K562 (cell line): Measurements from ENCODE around the gene SLC9B2. TPM values are rescaled to one million over a fixed set of nuclear protein-coding genes. Genes with fewer than 3 reads are reported as not detected.

Source experiments
- ATAC-seq: fragments of 200-7000 bp; cut with Tn5 transposase; 3 replicates; pipeline ENCODE4 v1.9.1; 2020; ENCODE audit warnings: moderate library complexity
- BruUV-seq: library from RNA; stranded (reverse); fragments of 400-500 nt; replicated peaks from 2 replicates; lab custom pipeline; 2021; lab: Mats Ljungman, UMichigan
- CTCF ChIA-PET: fragments of 300-600 bp; formaldehyde crosslinking; extraction: SDS; loops from one replicate; lab custom pipeline; 2021; ENCODE audit warnings: low intra/inter-chr PET ratio; lab: Yijun Ruan, JAX
- POLR2A ChIA-PET: fragments of 300-600, 350-650 bp; sonication (Branson Sonifier 250); formaldehyde crosslinking; extraction: SDS; loops from one replicate; lab custom pipeline; 2021; ENCODE audit warnings: antibody characterized with exemption, inconsistent platforms; lab: Yijun Ruan, JAX
- DNase-seq, 4 experiments: peaks; one replicate each; pipeline versions ENCODE4 v3.0.0 to v3.0.0-alpha.2; 2011 to 2018; ENCODE audit warnings: low spot score in 3 of 4, mixed read lengths in 3 of 4; ENCODE audit errors: extremely low read depth in 1 of 4
- FAIRE-seq: peaks from 2 replicates; lab custom pipeline; 2011; peaks lifted over from hg19 to GRCh38; lab: Jason Lieb, UNC
- H2AFZ ChIP-seq: 2 replicates; pipeline ENCODE4 v1.6.0; 2011; ENCODE audit warnings: low read depth, low read length, control low read depth, inconsistent platforms
- H3K27ac ChIP-seq: fragments of 200-600 bp; 3 replicates; pipeline ENCODE4 v1.8.0; 2011; ENCODE audit warnings: low read depth, mild to moderate bottlenecking, control low read depth, inconsistent platforms, low read length, moderate library complexity, mixed read lengths; ENCODE audit errors: extremely low read depth
- H3K27me3 ChIP-seq, 2 experiments: fragments of 300-600 bp in 1 of 2; 2 replicates in 1 of 2; 3 replicates in 1 of 2; pipeline versions ENCODE4 v1.6.0 to v1.8.0; 2011; ENCODE audit warnings: inconsistent platforms in 2 of 2, low read length in 2 of 2, mild to moderate bottlenecking in 1 of 2, mixed read lengths in 1 of 2, moderate library complexity in 1 of 2; ENCODE audit not compliant: control insufficient read depth in 2 of 2, insufficient read depth in 2 of 2
- H3K36me3 ChIP-seq: fragments of 300-600 bp; 3 replicates; pipeline ENCODE4 v1.8.0; 2011; ENCODE audit warnings: mild to moderate bottlenecking, low read length, inconsistent platforms; ENCODE audit not compliant: control insufficient read depth, insufficient read depth
- H3K4me1 ChIP-seq, 2 experiments: fragments of 200-600 bp in 1 of 2; replicated peaks in 1 of 2; 2 replicates in 1 of 2; 3 replicates in 1 of 2; pipeline versions ENCODE4 v1.5.1 to v1.8.0; 2011; ENCODE audit warnings: inconsistent platforms in 2 of 2, low read length in 2 of 2, mild to moderate bottlenecking in 1 of 2, mixed read lengths in 1 of 2, moderate library complexity in 1 of 2; ENCODE audit not compliant: control insufficient read depth in 2 of 2, insufficient read depth in 2 of 2
- H3K4me2 ChIP-seq: 2 replicates; pipeline ENCODE4 v1.6.1; 2011; ENCODE audit warnings: low read length, control low read depth, inconsistent platforms, mixed read lengths; ENCODE audit not compliant: insufficient read depth
- H3K4me3 ChIP-seq: fragments of 200-600 bp; sonication (generic), shearing (Covaris generic); 2 replicates; pipeline ENCODE4 v1.5.1; 2016; ENCODE audit warnings: control low read depth, inconsistent platforms
- H3K79me2 ChIP-seq: fragments of 200-600 bp; 3 replicates; pipeline ENCODE4 v1.8.0; 2011; ENCODE audit warnings: low read length, inconsistent platforms; ENCODE audit not compliant: control insufficient read depth, insufficient read depth
- H3K9ac ChIP-seq, 2 experiments: 2 replicates each; pipeline versions ENCODE4 v1.6.0 to v1.6.1; 2011; ENCODE audit warnings: low read depth in 2 of 2, low read length in 2 of 2, control low read depth in 1 of 2, inconsistent platforms in 1 of 2, mild to moderate bottlenecking in 1 of 2, mixed read lengths in 1 of 2; ENCODE audit not compliant: insufficient read depth in 1 of 2
- H3K9me1 ChIP-seq: one replicate; pipeline ENCODE4 v1.6.0; 2011; ENCODE audit warnings: inconsistent platforms, mild to moderate bottlenecking, low read length, moderate library complexity; ENCODE audit not compliant: control insufficient read depth, insufficient read depth
- H3K9me3 ChIP-seq: replicated peaks from 2 replicates; pipeline ENCODE4 v1.5.1; 2011; ENCODE audit warnings: low read depth, low read length, inconsistent platforms; ENCODE audit not compliant: control insufficient read depth, insufficient read depth
- H4K20me1 ChIP-seq: replicated peaks from 2 replicates; pipeline ENCODE4 v1.6.1; 2011; ENCODE audit warnings: low read length, inconsistent platforms, mixed read lengths; ENCODE audit not compliant: control insufficient read depth, insufficient read depth
- FOXP4 ChIP-seq: sonication (generic); formaldehyde crosslinking; IDR thresholded peaks from 2 replicates; pipeline ENCODE4 v1.8.0; 2022; ENCODE audit warnings: mild to moderate bottlenecking, missing genetic modification reagents, borderline replicate concordance
- GTF3C2 ChIP-seq: IDR thresholded peaks from 3 replicates; pipeline ENCODE4 v1.6.1; 2011; ENCODE audit warnings: borderline replicate concordance, mild to moderate bottlenecking, moderate library complexity; ENCODE audit not compliant: insufficient read length; ENCODE audit errors: extremely low read depth
- NFATC3 ChIP-seq: fragments of 450-650 bp; IDR thresholded peaks from 2 replicates; pipeline ENCODE4 v1.6.1; 2017; ENCODE audit warnings: mild to moderate bottlenecking
- PHTF2 ChIP-seq: fragments of 250-450 bp; sonication (Bioruptor Pico); IDR thresholded peaks from 2 replicates; pipeline ENCODE4 v1.5.0; 2021; ENCODE audit warnings: mild to moderate bottlenecking
- PREB ChIP-seq: sonication (generic); formaldehyde crosslinking; IDR thresholded peaks from 2 replicates; pipeline ENCODE4 v1.8.1; 2023; ENCODE audit warnings: mild to moderate bottlenecking, missing genetic modification reagents
- RNF2 ChIP-seq: sonication (generic); IDR thresholded peaks from 2 replicates; pipeline ENCODE4 v1.6.1; 2016
- SRSF1 ChIP-seq: fragments of 200-400 bp; formaldehyde crosslinking; IDR thresholded peaks from 2 replicates; pipeline ENCODE4 v1.6.1; 2017; ENCODE audit warnings: mild to moderate bottlenecking, low read depth, low read length, moderate library complexity
- WGBS: fragments of 100-300 bp; shearing (Covaris generic); methylation state at CpG from one replicate; pipeline ENCODE4 v1.1.6; 2016; ENCODE audit warnings: low coverage, mixed read lengths; ENCODE audit not compliant: insufficient coverage; ENCODE audit errors: missing lambda C conversion rate; 5-methylcytosine and 5-hydroxymethylcytosine counted together
- in situ Hi-C: fragments of 300-500 bp; cut with MboI; formaldehyde crosslinking; loops from 4 replicates; pipeline ENCODE4 v1.15.0; 2018; ENCODE audit warnings: inconsistent platforms, mixed read lengths
- intact Hi-C: fragments of 100-400 bp; cut with micrococcal nuclease; formaldehyde crosslinking; loops from 2 replicates; pipeline ENCODE4 v1.14.2; 2022
- polyA plus RNA-seq, 8 experiments: library from polyadenylated mRNA; depleted of rRNA in 4 of 8; stranded (reverse) in 5 of 8; unstranded in 3 of 8; fragments of >200 nt; fragmentation: Nextera tagmentation in 2 of 8; fragmentation: Illumina TruSeq in 1 of 8; extraction: Ambion mirVana in 2 of 8; extraction: Trizol in 1 of 8; gene quantifications; 2 replicates each; pipeline versions ENCODE4 v1.2.1 to v1.2.3, GENCODE V29; 2011 to 2014; ENCODE audit warnings: inconsistent platforms in 1 of 8, missing spikeins in 1 of 8
- total RNA-seq, 7 experiments: library from RNA; depleted of rRNA in 6 of 7; stranded (reverse); fragments of >200 nt in 6 of 7; fragmentation: Illumina TruSeq in 2 of 7; extraction: Trizol in 2 of 7; gene quantifications; 2 replicates each; pipeline versions ENCODE4 v1.2.1 to v1.2.3, GENCODE V29; 2011 to 2021; ENCODE audit warnings: low replicate concordance in 1 of 7

The SLC9B2 gene
- total and polyA plus RNA-seq, 9 of the 15 experiments (the other 6 are each of a cell fraction or from before 2014, with no cell fraction given) = 6.6 to 14.6 (median 11.4) TPM

GRCh38 chr4:103073792-103074438, 2.6 kb downstream of the SLC9B2 start (continued):
- TF ChIP-seq GTF3C2 (no peak), RNF2 (no peak)

- no peaks in the 10 kb centered on the region for H3K79me2 ChIP-seq
- H3K9me3 ChIP-seq = no peaks in the 10 kb centered on the region
- CTCF ChIA-PET = no interaction called here
- ATAC-seq (no peak), DNase-seq (no peak), FAIRE-seq (no peak)
- TF ChIP-seq FOXP4 (CRISPR knock-in tag) = no peak
- TF ChIP-seq PHTF2 (CRISPR knock-in tag) = no peak
- TF ChIP-seq NFATC3 = no peak
- no peak for TF ChIP-seq PREB (CRISPR knock-in tag)
- TF ChIP-seq SRSF1 = no peak
- no peak overlapping the region for H3K4me3 ChIP-seq
- H3K4me2 ChIP-seq = no peak overlapping the region
- H3K9ac ChIP-seq = no peak overlapping the region
- H4K20me1 ChIP-seq = no peaks in the 10 kb centered on the region
- H3K9me1 ChIP-seq = no peaks in the 10 kb centered on the region
- no TSS peak for BruUV-seq
- intact Hi-C loops = no loop called here
- H3K27ac ChIP-seq = no peak overlapping the region
- POLR2A ChIA-PET = no interaction called here
- H3K27me3 ChIP-seq = no peaks in the 10 kb centered on the region
- H3K4me1 ChIP-seq = no peaks in the 10 kb centered on the region; a peak in 1 of 5 replicates
- WGBS = 83% methylated on average over 2 of the region's 2 CpGs
- no peak overlapping the region for H2AFZ ChIP-seq
- H3K36me3 ChIP-seq = peaks cover 17% of the 10 kb centered on the region; the same call in 1 of the 3 replicates
- in situ Hi-C loops = no loop called here
Measured at GRCh38 chr4:103067841-103068547, 8.6 kb downstream of the SLC9B2 start.
